Endodermal cell (in vitro differentiated cells): ENCODE results near the gene PARP14. TPM values are rescaled to one million over a fixed set of nuclear protein-coding genes. Genes with fewer than 3 reads are reported as not detected.

Experiments
- DNase-seq: peaks from one replicate; pipeline ENCODE4 v3.0.0-alpha.2; 2017
- H3K27ac ChIP-seq: 2 replicates; pipeline ENCODE4 v1.5.1; 2013; ENCODE audit warnings: mild to moderate bottlenecking, low read depth, low read length, moderate library complexity
- H3K27me3 ChIP-seq: 2 replicates; pipeline ENCODE4 v1.6.1; 2013; ENCODE audit warnings: mild to moderate bottlenecking, low read length, moderate library complexity; ENCODE audit not compliant: insufficient read depth, control insufficient read depth, poor library complexity, severe bottlenecking
- H3K36me3 ChIP-seq: 2 replicates; pipeline ENCODE4 v1.7.0; 2013; ENCODE audit warnings: mild to moderate bottlenecking, low read length, moderate library complexity; ENCODE audit not compliant: control insufficient read depth, insufficient read depth
- H3K4me1 ChIP-seq: one replicate; pipeline ENCODE4 v1.7.0; 2013; ENCODE audit warnings: low read length; ENCODE audit not compliant: control insufficient read depth, insufficient read depth
- H3K4me3 ChIP-seq: 2 replicates; pipeline ENCODE4 v1.5.1; 2013; ENCODE audit warnings: mild to moderate bottlenecking, low read length, moderate library complexity
- H3K9ac ChIP-seq: 2 replicates; pipeline ENCODE4 v1.6.1; 2013; ENCODE audit warnings: mild to moderate bottlenecking, low read length, moderate library complexity; ENCODE audit not compliant: poor library complexity, severe bottlenecking; ENCODE audit errors: extremely low read depth
- H3K9me3 ChIP-seq: 2 replicates; pipeline ENCODE4 v1.6.1; 2013; ENCODE audit warnings: mild to moderate bottlenecking, low read length, moderate library complexity; ENCODE audit not compliant: control insufficient read depth
- H3K27ac Mint-ChIP-seq: 2 replicates; pipeline ENCODE4 v1.8.0; 2020; ENCODE audit warnings: mixed read lengths
- H3K27me3 Mint-ChIP-seq: 2 replicates; pipeline ENCODE4 v1.8.0; 2021; ENCODE audit warnings: mild to moderate bottlenecking, mixed read lengths; ENCODE audit not compliant: insufficient read depth
- H3K36me3 Mint-ChIP-seq: 2 replicates; pipeline ENCODE4 v1.8.0; 2020; ENCODE audit warnings: low read depth, mixed read lengths
- H3K4me1 Mint-ChIP-seq: 2 replicates; pipeline ENCODE4 v1.8.0; 2020; ENCODE audit warnings: mixed read lengths
- H3K4me3 Mint-ChIP-seq: 2 replicates; pipeline ENCODE4 v1.8.0; 2020; ENCODE audit warnings: mild to moderate bottlenecking, moderate library complexity, mixed read lengths
- H3K9me3 Mint-ChIP-seq: 2 replicates; pipeline ENCODE4 v1.8.0; 2020; ENCODE audit warnings: mild to moderate bottlenecking, mixed read lengths
- WGBS, 2 experiments: methylation state at CpG; one replicate each; pipeline versions ENCODE4 v1.1.5 to v1.1.7; 2013; ENCODE audit warnings: missing lambda C conversion rate in 2 of 2, mixed read lengths in 1 of 2; ENCODE audit not compliant: insufficient coverage in 1 of 2, insufficient read length in 1 of 2; 5-methylcytosine and 5-hydroxymethylcytosine counted together
- total RNA-seq, 2 donors: library from RNA; stranded (reverse); fragmentation: NEBNext Ultra II Directional in 1 of 2; extraction: Animal tissue kit (Norgen Biotek cat#: 25700) in 1 of 2; gene quantifications; 2 replicates in 1 of 2; 3 replicates in 1 of 2; pipeline ENCODE4 v1.2.1, GENCODE V29; 2021
- TF ChIP-seq, protein P1 (sequence below): fragments of 200-600 bp; sonication (generic); conservative IDR thresholded peaks from 2 replicates; pipeline ENCODE4 v1.5.0; 2021; ENCODE audit warnings: antibody characterized with exemption, mild to moderate bottlenecking

Gene PARP14
- total RNA-seq, 2 donors from 2014 or later: 16.4 to 19.1 TPM

DNA sequence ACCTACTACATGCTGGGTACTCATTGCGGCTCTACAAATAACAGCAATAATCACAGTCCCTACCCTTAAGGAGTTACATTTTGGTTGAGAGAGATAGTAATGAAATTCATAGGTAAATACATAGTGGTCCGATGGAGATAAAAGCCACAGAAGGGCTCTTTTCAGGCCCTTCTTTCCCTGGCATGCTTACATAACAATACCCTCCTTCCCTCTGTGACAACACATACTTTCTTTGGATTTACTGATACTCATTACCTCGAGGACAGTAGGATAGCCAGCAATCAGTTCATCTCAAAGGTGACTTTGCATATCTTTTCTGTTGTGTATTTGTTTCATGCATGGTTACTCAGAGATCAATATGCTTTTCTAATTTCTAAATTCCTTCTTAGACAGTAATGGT, 58.5 kb downstream of the PARP14 start:
- H3K27ac ChIP-seq: no peak overlapping the region
- Mint-ChIP-seq H3K27ac (no peak overlapping the region), H3K4me3 (no peak overlapping the region), H3K36me3 (peaks cover 43% of the 10 kb centered on the region), H3K27me3 (no peaks in the 10 kb centered on the region), H3K4me1 (no peaks in the 10 kb centered on the region), H3K9me3 (peaks cover 8% of the 10 kb centered on the region)
- TF ChIP-seq, protein P1, sequence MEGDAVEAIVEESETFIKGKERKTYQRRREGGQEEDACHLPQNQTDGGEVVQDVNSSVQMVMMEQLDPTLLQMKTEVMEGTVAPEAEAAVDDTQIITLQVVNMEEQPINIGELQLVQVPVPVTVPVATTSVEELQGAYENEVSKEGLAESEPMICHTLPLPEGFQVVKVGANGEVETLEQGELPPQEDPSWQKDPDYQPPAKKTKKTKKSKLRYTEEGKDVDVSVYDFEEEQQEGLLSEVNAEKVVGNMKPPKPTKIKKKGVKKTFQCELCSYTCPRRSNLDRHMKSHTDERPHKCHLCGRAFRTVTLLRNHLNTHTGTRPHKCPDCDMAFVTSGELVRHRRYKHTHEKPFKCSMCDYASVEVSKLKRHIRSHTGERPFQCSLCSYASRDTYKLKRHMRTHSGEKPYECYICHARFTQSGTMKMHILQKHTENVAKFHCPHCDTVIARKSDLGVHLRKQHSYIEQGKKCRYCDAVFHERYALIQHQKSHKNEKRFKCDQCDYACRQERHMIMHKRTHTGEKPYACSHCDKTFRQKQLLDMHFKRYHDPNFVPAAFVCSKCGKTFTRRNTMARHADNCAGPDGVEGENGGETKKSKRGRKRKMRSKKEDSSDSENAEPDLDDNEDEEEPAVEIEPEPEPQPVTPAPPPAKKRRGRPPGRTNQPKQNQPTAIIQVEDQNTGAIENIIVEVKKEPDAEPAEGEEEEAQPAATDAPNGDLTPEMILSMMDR: no peak
- DNase-seq: no peak
- peaks cover 22% of the 10 kb centered on the region for H3K36me3 ChIP-seq
- H3K9ac ChIP-seq: no peak overlapping the region
- H3K4me1 ChIP-seq: no peaks in the 10 kb centered on the region
- peaks cover 1% of the 10 kb centered on the region for H3K9me3 ChIP-seq
- H3K27me3 ChIP-seq: no peaks in the 10 kb centered on the region
- no peak overlapping the region for H3K4me3 ChIP-seq
- 75% methylated on average over 2 of the region's 3 CpGs; no CpG with 5 or more reads in 1 of the 2 experiments for WGBS, 2 experiments

DNA sequence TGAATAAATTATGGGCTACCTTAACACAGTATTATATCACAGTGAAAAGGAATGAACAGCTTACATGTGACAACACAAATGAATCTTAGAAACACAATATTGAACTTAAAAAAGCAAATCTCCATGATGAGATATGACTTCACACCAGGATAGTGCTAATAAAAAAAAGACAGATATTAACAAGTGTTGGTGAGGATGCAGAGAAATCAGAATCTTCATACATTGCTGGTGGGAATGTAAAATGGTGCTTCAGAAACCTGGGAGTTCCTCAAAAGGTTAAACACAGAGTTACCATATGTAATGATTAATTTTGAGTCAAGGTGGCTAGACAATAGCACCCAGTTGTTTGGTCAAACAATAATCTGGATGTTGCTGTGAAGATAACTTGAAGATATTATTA, 61.6 kb downstream of the PARP14 start:
- no peak overlapping the region for H3K4me3 Mint-ChIP-seq
- peaks cover 64% of the 10 kb centered on the region for H3K36me3 Mint-ChIP-seq
- H3K4me1 Mint-ChIP-seq: no peaks in the 10 kb centered on the region
- Histone ChIP-seq H3K36me3 (peaks cover 35% of the 10 kb centered on the region), H3K9ac (no peak overlapping the region), H3K27me3 (no peaks in the 10 kb centered on the region), H3K4me3 (no peak overlapping the region), H3K9me3 (peaks cover 13% of the 10 kb centered on the region), H3K27ac (no peak overlapping the region), H3K4me1 (no peaks in the 10 kb centered on the region)
- DNase-seq: no peak
- H3K27ac Mint-ChIP-seq: no peak overlapping the region
- no peaks in the 10 kb centered on the region for H3K27me3 Mint-ChIP-seq
- TF ChIP-seq, protein P1: no peak
- peaks cover 20% of the 10 kb centered on the region for H3K9me3 Mint-ChIP-seq

DNA sequence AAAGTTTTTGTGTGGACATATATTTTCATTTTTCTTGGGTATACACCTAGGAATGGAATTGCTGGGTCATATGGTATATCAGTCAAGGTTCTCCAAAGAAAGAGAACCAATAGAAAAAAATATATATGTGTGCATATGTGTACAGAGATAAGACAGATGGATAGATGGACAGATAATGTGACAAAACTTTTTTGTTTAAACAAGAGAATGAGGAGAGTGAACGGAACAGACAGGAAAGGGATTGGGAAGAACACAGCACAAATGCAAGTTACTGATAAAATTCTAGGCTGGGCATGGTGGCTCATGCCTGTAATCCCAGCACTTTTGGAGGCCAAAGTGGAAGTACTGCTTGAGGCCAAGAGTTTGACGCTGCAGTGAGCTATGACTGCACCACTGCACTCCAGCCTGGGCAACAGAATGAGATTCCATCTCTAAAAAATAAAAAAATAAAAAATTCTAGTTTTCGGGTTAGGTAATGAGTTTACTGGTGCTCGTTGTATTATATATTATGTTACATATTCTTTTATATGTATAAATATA, 63.0 kb downstream of the PARP14 start:
- WGBS, 2 experiments: 93 to 94% methylated on average over 1 to 2 of the region's 4 CpGs
- H3K9ac ChIP-seq: no peak overlapping the region
- H3K9me3 Mint-ChIP-seq: peaks cover 25% of the 10 kb centered on the region
- no peaks in the 10 kb centered on the region for H3K27me3 Mint-ChIP-seq
- no peak overlapping the region for H3K4me3 ChIP-seq
- H3K4me1 Mint-ChIP-seq: no peaks in the 10 kb centered on the region
- no peak overlapping the region for H3K4me3 Mint-ChIP-seq
- TF ChIP-seq, protein P1: no peak
- H3K4me1 ChIP-seq: no peaks in the 10 kb centered on the region
- H3K27ac ChIP-seq: no peak overlapping the region
- no peak for DNase-seq
- H3K27me3 ChIP-seq: no peaks in the 10 kb centered on the region
- no peak overlapping the region for H3K27ac Mint-ChIP-seq
- peaks cover 39% of the 10 kb centered on the region for H3K36me3 ChIP-seq
- H3K36me3 Mint-ChIP-seq: peaks cover 67% of the 10 kb centered on the region
- peaks cover 17% of the 10 kb centered on the region for H3K9me3 ChIP-seq
